Thyroid gland (tissue), 4 donors: Measurements from ENCODE around the gene ZSCAN29.

ENCODE experiments used
- POLR2A ChIP-seq, 2 donors: fragments of 450-650 bp; IDR thresholded peaks; one replicate each; pipeline ENCODE4 v1.6.1; 2017; ENCODE audit warnings: antibody characterized with exemption in 2 of 2, mild to moderate bottlenecking in 2 of 2, moderate library complexity in 1 of 2
- TF ChIP-seq, protein P1 (sequence below), 6 experiments: fragments of 200-600 bp in 3 of 6; fragments of 450-650 bp in 3 of 6; sonication (generic) in 3 of 6; IDR thresholded peaks; one replicate each; pipeline ENCODE4 v1.5.1; 2016 to 2019; ENCODE audit warnings: antibody characterized with exemption in 6 of 6, mild to moderate bottlenecking in 2 of 6, inconsistent platforms in 1 of 6, moderate library complexity in 1 of 6

DNA sequence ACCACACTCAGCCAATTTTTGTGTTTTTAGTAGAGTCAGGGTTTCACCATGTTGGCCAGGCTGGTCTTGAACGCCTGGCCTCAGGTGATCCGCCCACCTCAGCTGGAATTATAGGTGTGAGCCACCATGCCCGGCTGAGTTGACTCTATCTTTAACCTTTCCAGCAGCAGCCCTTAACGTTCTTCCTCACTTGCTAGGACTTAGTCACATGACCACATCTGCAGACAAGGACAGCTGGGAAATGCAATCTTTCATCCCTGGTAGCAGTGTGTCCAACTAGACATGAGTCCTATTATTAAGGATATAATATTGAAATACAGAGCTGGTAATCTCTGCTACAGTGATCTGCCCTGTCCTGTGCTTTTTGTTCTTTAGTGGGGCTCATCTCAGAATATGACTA, 58.5 kb downstream of the ZSCAN29 start:
- TF ChIP-seq, protein P1, sequence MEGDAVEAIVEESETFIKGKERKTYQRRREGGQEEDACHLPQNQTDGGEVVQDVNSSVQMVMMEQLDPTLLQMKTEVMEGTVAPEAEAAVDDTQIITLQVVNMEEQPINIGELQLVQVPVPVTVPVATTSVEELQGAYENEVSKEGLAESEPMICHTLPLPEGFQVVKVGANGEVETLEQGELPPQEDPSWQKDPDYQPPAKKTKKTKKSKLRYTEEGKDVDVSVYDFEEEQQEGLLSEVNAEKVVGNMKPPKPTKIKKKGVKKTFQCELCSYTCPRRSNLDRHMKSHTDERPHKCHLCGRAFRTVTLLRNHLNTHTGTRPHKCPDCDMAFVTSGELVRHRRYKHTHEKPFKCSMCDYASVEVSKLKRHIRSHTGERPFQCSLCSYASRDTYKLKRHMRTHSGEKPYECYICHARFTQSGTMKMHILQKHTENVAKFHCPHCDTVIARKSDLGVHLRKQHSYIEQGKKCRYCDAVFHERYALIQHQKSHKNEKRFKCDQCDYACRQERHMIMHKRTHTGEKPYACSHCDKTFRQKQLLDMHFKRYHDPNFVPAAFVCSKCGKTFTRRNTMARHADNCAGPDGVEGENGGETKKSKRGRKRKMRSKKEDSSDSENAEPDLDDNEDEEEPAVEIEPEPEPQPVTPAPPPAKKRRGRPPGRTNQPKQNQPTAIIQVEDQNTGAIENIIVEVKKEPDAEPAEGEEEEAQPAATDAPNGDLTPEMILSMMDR (IDR thresholded peaks at IDR 0.05), result no peak
- no peak for TF ChIP-seq POLR2A (IDR thresholded peaks at IDR 0.05)
